Stimulated activated naive B cell treated with anti-CD40 and anti-IgM and Interleukin-4, amounts not matched to agents 10 μg/mL and 1 μg/mL and 100 μg/mL, for 72 hours (primary cell): ENCODE data around the gene PIGH.

ENCODE experiments used
- ATAC-seq, 2 donors: fragments of 150-1000 bp; cut with Tn5 transposase; replicated peaks; 2 replicates each; pipeline ENCODE4 v1.10.0; 2021; ENCODE audit warnings: moderate library complexity in 1 of 2
- DNase-seq: peaks from one replicate; pipeline ENCODE4 v3.0.0; 2021
- H3K27ac Mint-ChIP-seq: one replicate; pipeline ENCODE4 v1.8.0; 2022; ENCODE audit warnings: mild to moderate bottlenecking, mixed read lengths
- H3K27me3 Mint-ChIP-seq, 2 donors: one replicate each; pipeline ENCODE4 v1.8.0; 2022; ENCODE audit warnings: mixed read lengths in 2 of 2
- H3K36me3 Mint-ChIP-seq, 2 donors: one replicate each; pipeline ENCODE4 v1.8.0; 2022; ENCODE audit warnings: mixed read lengths in 2 of 2, mild to moderate bottlenecking in 1 of 2
- H3K4me1 Mint-ChIP-seq, 2 donors: one replicate each; pipeline ENCODE4 v1.8.0; 2022; ENCODE audit warnings: mixed read lengths in 2 of 2, mild to moderate bottlenecking in 1 of 2
- H3K4me3 Mint-ChIP-seq, 2 donors: one replicate each; pipeline ENCODE4 v1.8.0; 2022; ENCODE audit warnings: mild to moderate bottlenecking in 2 of 2, mixed read lengths in 2 of 2, moderate library complexity in 1 of 2
- H3K9me3 Mint-ChIP-seq, 2 donors: one replicate each; pipeline ENCODE4 v1.8.0; 2022; ENCODE audit warnings: mixed read lengths in 2 of 2, mild to moderate bottlenecking in 1 of 2

Gene PIGH

GRCh38 chr14:67589204-67589770, 10.8 kb downstream of the PIGH start:
- H3K27me3 Mint-ChIP-seq = no peaks in the 10 kb centered on the region
- H3K36me3 Mint-ChIP-seq = peaks cover 12 to 25% of the 10 kb centered on the region in 2 donors
- no peak for DNase-seq
- peaks cover 9 to 12% of the 10 kb centered on the region in 2 donors for H3K4me1 Mint-ChIP-seq
- ATAC-seq = no peak
- no peaks in the 10 kb centered on the region for H3K9me3 Mint-ChIP-seq
- no peak overlapping the region for H3K4me3 Mint-ChIP-seq
- H3K27ac Mint-ChIP-seq = no peak overlapping the region

GRCh38 chr14:67586369-67586768, 13.7 kb downstream of the PIGH start:
- peak overlapping the region; percentile 57 for H3K27ac Mint-ChIP-seq
- peak overlapping the region in 1 of 2 donors; percentile 3 for H3K4me3 Mint-ChIP-seq
- H3K9me3 Mint-ChIP-seq = no peaks in the 10 kb centered on the region
- H3K27me3 Mint-ChIP-seq = no peaks in the 10 kb centered on the region
- H3K4me1 Mint-ChIP-seq = peaks cover 7 to 12% of the 10 kb centered on the region in 2 donors
- DNase-seq = no peak
- H3K36me3 Mint-ChIP-seq = peaks cover 6 to 13% of the 10 kb centered on the region in 2 donors
- peak; percentile 57 to 61 for ATAC-seq

- DNase-seq = no peak
- H3K36me3 Mint-ChIP-seq = peaks cover 3 to 12% of the 10 kb centered on the region in 2 donors
- peaks cover 7 to 12% of the 10 kb centered on the region in 2 donors for H3K4me1 Mint-ChIP-seq
- no peak overlapping the region for H3K4me3 Mint-ChIP-seq
- H3K27ac Mint-ChIP-seq = no peak overlapping the region
- no peaks in the 10 kb centered on the region for H3K9me3 Mint-ChIP-seq
- ATAC-seq = no peak
- no peaks in the 10 kb centered on the region for H3K27me3 Mint-ChIP-seq
Observed at GRCh38 chr14:67584978-67585377, 15.1 kb downstream of the PIGH start.

- Mint-ChIP-seq H3K27ac (no peak overlapping the region), H3K4me1 (peaks cover 10 to 12% of the 10 kb centered on the region in 2 donors), H3K36me3 (peaks cover 3 to 9% of the 10 kb centered on the region in 2 donors), H3K4me3 (no peak overlapping the region), H3K27me3 (no peaks in the 10 kb centered on the region), H3K9me3 (no peaks in the 10 kb centered on the region)
- DNase-seq (no peak), ATAC-seq (peak; percentile 79 to 88)
Observed at GRCh38 chr14:67583711-67584644, 16.1 kb downstream of the PIGH start.

GRCh38 chr14:67582061-67582460, 18.0 kb downstream of the PIGH start:
- Mint-ChIP-seq H3K9me3 (no peaks in the 10 kb centered on the region), H3K27ac (no peak overlapping the region), H3K4me1 (peaks cover 10 to 12% of the 10 kb centered on the region in 2 donors), H3K4me3 (no peak overlapping the region), H3K36me3 (peaks cover 0 to 3% of the 10 kb centered on the region in 2 donors), H3K27me3 (no peaks in the 10 kb centered on the region)
- DNase-seq = no peak
- ATAC-seq = no peak

- Mint-ChIP-seq H3K4me3 (no peak overlapping the region), H3K27me3 (no peaks in the 10 kb centered on the region), H3K9me3 (no peaks in the 10 kb centered on the region), H3K36me3 (peaks cover 0 to 3% of the 10 kb centered on the region in 2 donors), H3K4me1 (peaks cover 9% of the 10 kb centered on the region in 2 donors), H3K27ac (no peak overlapping the region)
- no peak for DNase-seq
- ATAC-seq = no peak
Observed at GRCh38 chr14:67581643-67582042, 18.4 kb downstream of the PIGH start.

DNA sequence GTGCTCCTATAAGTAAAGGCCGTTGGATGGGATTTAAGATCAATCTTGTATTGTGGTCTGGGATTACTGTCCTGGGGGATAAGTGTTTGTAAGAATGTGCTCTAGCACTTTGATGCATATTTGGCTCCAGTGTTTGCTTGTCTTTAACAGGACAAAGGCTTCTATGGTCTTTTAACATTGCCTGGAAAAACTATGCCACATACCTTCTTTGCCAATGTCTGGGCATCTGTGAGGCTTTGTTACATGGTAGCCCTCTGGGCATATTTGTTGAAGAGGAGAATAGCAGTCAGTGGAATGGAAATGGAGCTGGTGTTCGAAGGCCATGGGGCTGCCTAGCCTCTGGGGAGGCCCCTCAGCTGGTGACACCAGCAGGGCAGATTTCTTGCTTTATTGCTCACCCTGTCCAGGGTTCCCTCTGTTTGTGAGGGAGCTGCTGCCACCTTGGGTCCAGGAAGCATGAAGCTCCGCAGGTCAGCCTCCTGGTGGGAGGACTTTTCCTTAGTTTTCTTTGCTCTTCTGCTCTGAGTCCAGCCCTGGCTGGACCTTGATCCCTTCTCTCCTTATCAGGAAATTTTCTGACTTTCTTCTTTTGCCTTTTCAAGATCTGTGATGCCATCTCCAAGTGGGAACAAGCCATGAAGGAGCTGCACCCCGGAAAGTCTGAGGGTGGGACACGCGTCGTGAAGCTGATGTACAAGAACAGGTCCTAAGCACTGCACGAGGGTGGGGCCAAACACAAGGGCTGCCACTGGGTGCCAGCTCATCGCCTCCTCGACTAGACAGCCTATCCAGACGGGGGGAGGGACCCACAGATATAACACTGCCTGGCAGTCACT, 19.5 kb downstream of the PIGH start:
- DNase-seq (no peak), ATAC-seq (no peak)
- Mint-ChIP-seq H3K4me1 (peaks cover 0 to 3% of the 10 kb centered on the region in 2 donors), H3K9me3 (no peaks in the 10 kb centered on the region), H3K4me3 (no peak overlapping the region), H3K27ac (no peak overlapping the region), H3K27me3 (no peaks in the 10 kb centered on the region), H3K36me3 (no peaks in the 10 kb centered on the region)

DNA sequence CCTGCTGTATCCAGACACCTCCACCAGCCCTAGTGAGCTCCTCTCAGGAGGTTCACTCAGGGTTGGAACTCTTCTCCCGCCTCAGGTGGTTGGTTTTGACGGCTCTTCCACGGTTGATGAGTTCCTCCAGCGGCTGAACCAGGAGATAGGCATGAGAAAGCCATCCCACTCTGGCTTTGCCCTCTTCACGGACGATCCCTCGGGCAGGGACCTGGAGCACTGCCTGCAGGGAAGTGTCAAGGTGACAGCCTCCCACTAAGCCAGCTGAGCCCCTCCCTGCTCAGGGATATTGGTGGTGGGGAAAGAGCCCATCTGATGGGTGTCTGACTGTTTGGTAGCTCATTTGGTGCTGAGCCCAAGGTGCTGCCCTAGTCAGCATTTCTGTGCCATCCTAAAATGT, 20.4 kb downstream of the PIGH start:
- Mint-ChIP-seq H3K4me1 (peaks cover 0 to 3% of the 10 kb centered on the region in 2 donors), H3K9me3 (no peaks in the 10 kb centered on the region), H3K4me3 (no peak overlapping the region), H3K27me3 (no peaks in the 10 kb centered on the region), H3K36me3 (no peaks in the 10 kb centered on the region), H3K27ac (no peak overlapping the region)
- DNase-seq = no peak
- ATAC-seq = no peak

DNA sequence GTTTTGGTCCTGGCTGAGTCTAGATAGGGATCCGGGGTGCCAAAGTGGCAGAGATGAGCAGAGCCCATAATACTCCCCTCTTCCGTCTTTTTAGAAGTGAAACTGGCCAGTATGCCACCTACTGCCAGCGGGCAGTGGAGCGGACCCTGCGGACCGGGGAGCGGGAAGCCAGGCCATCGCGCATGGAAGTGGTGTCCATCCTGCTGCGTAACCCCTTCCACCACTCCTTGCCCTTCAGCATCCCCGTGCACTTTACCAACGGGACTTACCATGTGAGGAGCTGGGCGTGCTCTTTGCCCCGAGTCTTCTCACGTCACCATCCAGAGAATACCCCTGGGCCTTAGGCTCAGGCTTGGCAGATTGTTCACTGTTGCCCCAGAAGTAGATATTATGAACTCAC, 21.0 kb downstream of the PIGH start:
- H3K4me3 Mint-ChIP-seq = no peak overlapping the region
- no peak for DNase-seq
- no peaks in the 10 kb centered on the region for H3K27me3 Mint-ChIP-seq
- no peaks in the 10 kb centered on the region for H3K36me3 Mint-ChIP-seq
- no peak overlapping the region for H3K27ac Mint-ChIP-seq
- no peaks in the 10 kb centered on the region for H3K9me3 Mint-ChIP-seq
- peaks cover 0 to 3% of the 10 kb centered on the region in 2 donors for H3K4me1 Mint-ChIP-seq
- ATAC-seq = no peak

- Mint-ChIP-seq H3K9me3 (no peaks in the 10 kb centered on the region), H3K4me1 (peaks cover 0 to 3% of the 10 kb centered on the region in 2 donors), H3K27me3 (no peaks in the 10 kb centered on the region), H3K4me3 (no peak overlapping the region), H3K27ac (no peak overlapping the region), H3K36me3 (no peaks in the 10 kb centered on the region)
- ATAC-seq (no peak), DNase-seq (no peak)
Observed at GRCh38 chr14:67577909-67578749, 21.9 kb downstream of the PIGH start.

DNA sequence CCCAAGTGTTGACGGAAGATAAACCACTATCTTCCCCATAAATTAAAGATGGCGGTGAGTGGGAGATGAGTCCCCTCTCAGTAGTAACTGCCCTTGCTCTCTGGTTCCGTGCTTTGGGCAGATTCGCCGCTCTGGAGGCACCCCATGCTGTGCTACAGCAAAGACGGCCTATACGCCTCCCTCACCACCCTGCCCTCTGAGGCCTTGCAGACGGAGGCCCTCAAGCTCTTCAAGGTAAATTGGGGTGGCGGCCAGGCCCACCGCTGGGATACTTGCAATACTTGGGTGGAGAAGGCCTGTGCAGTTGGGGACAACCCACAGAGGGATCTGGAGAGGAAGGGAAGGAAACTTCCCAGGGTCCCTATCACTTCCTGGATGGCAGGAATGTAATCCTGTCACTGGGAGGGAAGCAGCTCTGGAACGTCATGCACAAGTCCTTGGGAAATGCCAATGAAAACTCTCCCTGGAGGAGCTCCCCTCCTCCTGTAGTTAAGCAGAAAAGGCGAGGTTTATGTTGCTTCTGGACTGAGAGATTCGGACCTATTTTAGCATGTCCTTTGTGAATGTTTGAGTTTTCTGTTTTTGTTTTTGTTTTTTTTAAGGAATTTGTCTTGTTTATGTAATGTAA, 22.8 kb downstream of the PIGH start:
- no peak overlapping the region for H3K27ac Mint-ChIP-seq
- DNase-seq (no peak), ATAC-seq (no peak)
- no peaks in the 10 kb centered on the region for H3K36me3 Mint-ChIP-seq
- H3K27me3 Mint-ChIP-seq = no peaks in the 10 kb centered on the region
- no peak overlapping the region for H3K4me3 Mint-ChIP-seq
- peaks cover 0 to 3% of the 10 kb centered on the region in 2 donors for H3K4me1 Mint-ChIP-seq
- H3K9me3 Mint-ChIP-seq = no peaks in the 10 kb centered on the region

GRCh38 chr14:67576216-67576955, 23.7 kb downstream of the PIGH start:
- Mint-ChIP-seq H3K36me3 (no peaks in the 10 kb centered on the region), H3K27me3 (peaks cover 0 to 2% of the 10 kb centered on the region in 2 donors), H3K4me3 (no peak overlapping the region), H3K27ac (no peak overlapping the region), H3K9me3 (no peaks in the 10 kb centered on the region), H3K4me1 (peaks cover 0 to 4% of the 10 kb centered on the region in 2 donors)
- ATAC-seq = no peak
- DNase-seq = no peak

DNA sequence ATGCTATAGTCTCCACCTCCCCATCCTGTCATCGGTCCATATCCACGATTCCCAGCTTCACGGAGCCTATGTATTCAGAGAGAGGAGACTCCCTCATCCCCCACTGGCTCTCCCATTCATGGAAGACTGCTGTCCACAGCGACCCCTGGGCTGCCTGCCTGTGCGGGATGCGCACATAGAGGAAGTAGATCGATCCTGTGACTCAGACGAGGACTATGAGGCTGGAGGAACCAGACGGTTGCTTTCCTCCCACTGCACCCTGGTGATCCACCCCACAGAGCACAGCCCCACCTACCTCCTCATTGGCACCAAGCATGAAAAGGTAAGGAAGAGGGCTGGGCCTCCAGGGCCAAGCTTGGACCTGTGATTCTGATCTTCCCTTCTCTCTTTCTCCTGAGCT, 24.4 kb downstream of the PIGH start:
- Mint-ChIP-seq H3K27ac (no peak overlapping the region), H3K9me3 (no peaks in the 10 kb centered on the region), H3K4me3 (no peak overlapping the region), H3K27me3 (peaks cover 0 to 5% of the 10 kb centered on the region in 2 donors), H3K4me1 (peaks cover 0 to 7% of the 10 kb centered on the region in 2 donors), H3K36me3 (no peaks in the 10 kb centered on the region)
- peak; percentile 53 to 55 for ATAC-seq
- DNase-seq = no peak
